HL-60 (cell line): ENCODE measurements around the gene ALDH1L1.

Source experiments
- DNase-seq, 2 experiments: peaks; one replicate each; pipeline ENCODE4 v3.0.0-alpha.2; 2010 to 2020; ENCODE audit warnings: low read depth in 1 of 2, low spot score in 1 of 2
- H3K27ac ChIP-seq: fragments of 250-450 bp; sonication (Bioruptor Pico); replicated peaks from 2 replicates; pipeline ENCODE4 v1.5.1; 2020; ENCODE audit warnings: mild to moderate bottlenecking, moderate library complexity
- H3K27me3 ChIP-seq: fragments of 250-450 bp; sonication (Bioruptor Pico); 2 replicates; pipeline ENCODE4 v1.5.1; 2021; ENCODE audit warnings: mild to moderate bottlenecking, moderate library complexity; ENCODE audit not compliant: insufficient read depth, poor library complexity, severe bottlenecking
- H3K4me3 ChIP-seq: replicated peaks from 2 replicates; pipeline ENCODE4 v1.5.1; 2011; ENCODE audit warnings: mild to moderate bottlenecking, control low read depth, low read length; ENCODE audit not compliant: insufficient read depth
- CTCF ChIP-seq: IDR thresholded peaks from one replicate; pipeline ENCODE4 v1.5.1; 2011; ENCODE audit warnings: low read length, control low read depth, inconsistent platforms; ENCODE audit not compliant: insufficient read depth
- GABPA ChIP-seq: IDR thresholded peaks from 2 replicates; pipeline ENCODE4 v1.6.1; 2012; ENCODE audit warnings: low read depth
- POLR2AphosphoS5 ChIP-seq: IDR thresholded peaks from 2 replicates; pipeline ENCODE4 v1.6.1; 2012; ENCODE audit warnings: low read depth
- REST ChIP-seq: IDR thresholded peaks from 2 replicates; pipeline ENCODE4 v1.6.1; 2012; ENCODE audit warnings: low read depth; ENCODE audit not compliant: insufficient replicate concordance
- SPI1 ChIP-seq: IDR thresholded peaks from 2 replicates; pipeline ENCODE4 v1.6.1; 2012; ENCODE audit warnings: low read depth, mild to moderate bottlenecking, borderline replicate concordance

The ALDH1L1 gene

GRCh38 chr3:126146034-126146433, 34.4 kb downstream of the ALDH1L1 start:
- TF ChIP-seq CTCF (no peak), REST (no peak), GABPA (no peak), SPI1 (no peak), POLR2AphosphoS5 (no peak)
- Histone ChIP-seq H3K27ac (no peak overlapping the region), H3K4me3 (no peak overlapping the region), H3K27me3 (peaks cover 2% of the 10 kb centered on the region)
- no peak for DNase-seq

GRCh38 chr3:126142652-126143051, 37.7 kb downstream of the ALDH1L1 start:
- TF ChIP-seq CTCF, result no peak
- no peak for TF ChIP-seq SPI1
- no peak for TF ChIP-seq POLR2AphosphoS5
- TF ChIP-seq GABPA, result no peak
- TF ChIP-seq REST, result no peak
- DNase-seq, result no peak
- no peak overlapping the region for H3K4me3 ChIP-seq
- peaks cover 2% of the 10 kb centered on the region for H3K27me3 ChIP-seq
- H3K27ac ChIP-seq, result no peak overlapping the region

- Histone ChIP-seq H3K27ac (no peak overlapping the region), H3K27me3 (peaks cover 2% of the 10 kb centered on the region), H3K4me3 (no peak overlapping the region)
- TF ChIP-seq REST, result no peak
- no peak for TF ChIP-seq GABPA
- TF ChIP-seq CTCF, result no peak
- TF ChIP-seq POLR2AphosphoS5, result no peak
- no peak for TF ChIP-seq SPI1
- DNase-seq, result no peak
These were observed 42.8 kb downstream of the ALDH1L1 start for GRCh38 chr3:126137490-126138130.
